SK-N-SH (cell line): Measurements from ENCODE around the gene DENND5B. TPM values are rescaled to one million over a fixed set of nuclear protein-coding genes. Genes with fewer than 3 reads are reported as not detected.

Experiments used
- CTCF ChIA-PET: fragments of 300-600, 350-600 bp; formaldehyde crosslinking; extraction: SDS; loops from one replicate; lab custom pipeline; 2021; lab: Yijun Ruan, JAX
- POLR2A ChIA-PET: fragments of 350-600 bp; sonication (Branson Sonifier 250); formaldehyde crosslinking; extraction: SDS; loops from one replicate; lab custom pipeline; 2020; ENCODE audit warnings: antibody characterized with exemption, inconsistent platforms; lab: Yijun Ruan, JAX
- DNase-seq: peaks from one replicate; pipeline ENCODE4 v3.0.0; 2012
- H2AFZ ChIP-seq: fragments of 200-600 bp; sonication (generic); 2 replicates; pipeline ENCODE4 v1.8.1; 2016; ENCODE audit warnings: antibody characterized with exemption, mild to moderate bottlenecking, low read depth
- H3F3A ChIP-seq: fragments of 200-600 bp; sonication (generic); replicated peaks from 2 replicates; pipeline ENCODE3; 2016; ENCODE audit warnings: antibody characterized with exemption, mild to moderate bottlenecking; ENCODE audit not compliant: insufficient read depth
- H3K27ac ChIP-seq, 2 experiments: fragments of 200-500 bp in 1 of 2; fragments of 200-600 bp in 1 of 2; sonication (Bioruptor generic) in 1 of 2; sonication (generic), shearing (Covaris generic) in 1 of 2; 2 replicates each; pipeline versions ENCODE4 v1.5.1 to v1.6.1; 2014 to 2016; ENCODE audit warnings: low read depth in 2 of 2, inconsistent platforms in 1 of 2, low read length in 1 of 2, mild to moderate bottlenecking in 1 of 2, mixed read lengths in 1 of 2
- H3K27me3 ChIP-seq: fragments of 200-600 bp; sonication (generic), shearing (Covaris generic); 2 replicates; pipeline ENCODE4 v1.6.1; 2016; ENCODE audit warnings: mixed run types; ENCODE audit not compliant: insufficient read depth
- H3K36me3 ChIP-seq, 2 experiments: fragments of 200-500 bp in 1 of 2; fragments of 200-600 bp in 1 of 2; sonication (Bioruptor generic) in 1 of 2; sonication (generic) in 1 of 2; replicated peaks in 1 of 2; 2 replicates each; pipeline versions ENCODE3 to v1.5.1; 2014 to 2016; ENCODE audit warnings: low read length in 1 of 2, mild to moderate bottlenecking in 1 of 2; ENCODE audit not compliant: insufficient read depth in 2 of 2, control insufficient read depth in 1 of 2
- H3K4me1 ChIP-seq, 2 experiments: fragments of 200-500 bp in 1 of 2; fragments of 200-600 bp in 1 of 2; sonication (Bioruptor generic) in 1 of 2; sonication (generic), shearing (Covaris generic) in 1 of 2; 2 replicates each; pipeline versions ENCODE4 v1.5.1 to v1.6.1; 2014 to 2016; ENCODE audit warnings: low read depth in 1 of 2, low read length in 1 of 2, mixed run types in 1 of 2; ENCODE audit not compliant: insufficient read depth in 2 of 2, control insufficient read depth in 1 of 2
- H3K4me2 ChIP-seq: fragments of 200-600 bp; sonication (generic), shearing (Covaris generic); 2 replicates; pipeline ENCODE4 v1.6.1; 2017; ENCODE audit warnings: mixed run types
- H3K4me3 ChIP-seq, 2 experiments: fragments of 200-500 bp in 1 of 2; fragments of 200-600 bp in 1 of 2; sonication (Bioruptor generic) in 1 of 2; sonication (generic), shearing (Covaris generic) in 1 of 2; 2 replicates each; pipeline versions ENCODE4 v1.5.1 to v1.8.1; 2014 to 2016; ENCODE audit warnings: low read depth in 2 of 2, inconsistent platforms in 1 of 2, low read length in 1 of 2, mild to moderate bottlenecking in 1 of 2, mixed read lengths in 1 of 2, moderate library complexity in 1 of 2
- H3K79me2 ChIP-seq: fragments of 200-600 bp; sonication (generic); 2 replicates; pipeline ENCODE4 v1.8.1; 2017; ENCODE audit warnings: mild to moderate bottlenecking; ENCODE audit not compliant: insufficient read depth
- H3K9ac ChIP-seq: fragments of 200-600 bp; sonication (generic); 2 replicates; pipeline ENCODE4 v1.6.1; 2017; ENCODE audit warnings: mixed run types
- H3K9me2 ChIP-seq: fragments of 200-600 bp; sonication (generic); 2 replicates; pipeline ENCODE4 v1.6.1; 2017; ENCODE audit warnings: mixed run types
- H3K9me3 ChIP-seq: fragments of 200-600 bp; sonication (generic); 2 replicates; pipeline ENCODE4 v1.6.1; 2017; ENCODE audit warnings: mixed run types, mild to moderate bottlenecking, moderate library complexity
- H4K20me1 ChIP-seq: fragments of 200-600 bp; sonication (generic); 2 replicates; pipeline ENCODE4 v1.6.1; 2017; ENCODE audit warnings: mild to moderate bottlenecking, mixed run types; ENCODE audit not compliant: insufficient read depth
- CTCF ChIP-seq: fragments of 200-600 bp; sonication (generic); IDR thresholded peaks from 2 replicates; pipeline ENCODE4 v1.6.1; 2017; ENCODE audit warnings: antibody characterized with exemption, mild to moderate bottlenecking, moderate library complexity
- ELF1 ChIP-seq: IDR thresholded peaks from 2 replicates; pipeline ENCODE4 v1.4.0; 2012
- EZH2phosphoT487 ChIP-seq: fragments of 200-600 bp; sonication (generic); IDR thresholded peaks from 2 replicates; pipeline ENCODE4 v1.6.1; 2017; ENCODE audit warnings: low read depth, mixed run types, mild to moderate bottlenecking, antibody characterized with exemption, moderate library complexity, borderline replicate concordance
- FOXJ3 ChIP-seq: sonication (generic); formaldehyde crosslinking; IDR thresholded peaks from 2 replicates; pipeline ENCODE4 v1.5.1; 2020; ENCODE audit warnings: mild to moderate bottlenecking, missing genetic modification reagents
- FOXM1 ChIP-seq: IDR thresholded peaks from 2 replicates; pipeline ENCODE4 v1.4.0; 2012; ENCODE audit warnings: low read depth, mild to moderate bottlenecking
- GABPA ChIP-seq: IDR thresholded peaks from 2 replicates; pipeline ENCODE4 v1.4.0; 2012; ENCODE audit warnings: low read depth, mild to moderate bottlenecking
- IRF3 ChIP-seq: fragments of 150-350 bp; IDR thresholded peaks from 2 replicates; pipeline ENCODE4 v1.6.1; 2016; ENCODE audit warnings: mild to moderate bottlenecking, low read depth, low read length
- MEF2A ChIP-seq: IDR thresholded peaks from 2 replicates; pipeline ENCODE4 v1.4.0; 2012; ENCODE audit warnings: low read depth, borderline replicate concordance
- MXI1 ChIP-seq: IDR thresholded peaks from 2 replicates; pipeline ENCODE4 v1.6.1; 2012; ENCODE audit warnings: mild to moderate bottlenecking, low read depth, low read length, improper control_type of control experiment
- NFIC ChIP-seq: IDR thresholded peaks from 2 replicates; pipeline ENCODE4 v1.4.0; 2012; ENCODE audit warnings: borderline replicate concordance
- NRF1 ChIP-seq: IDR thresholded peaks from 2 replicates; pipeline ENCODE4 v1.6.1; 2012; ENCODE audit warnings: low read depth, mild to moderate bottlenecking, low read length
- RAD21 ChIP-seq: IDR thresholded peaks from 2 replicates; pipeline ENCODE4 v1.6.1; 2012; ENCODE audit warnings: mild to moderate bottlenecking, low read length
- REST ChIP-seq: IDR thresholded peaks from 2 replicates; pipeline ENCODE4 v1.6.1; 2012; ENCODE audit warnings: mild to moderate bottlenecking, low read depth, low read length, moderate library complexity
- RFX5 ChIP-seq: IDR thresholded peaks from 2 replicates; pipeline ENCODE4 v1.6.1; 2012; ENCODE audit warnings: mild to moderate bottlenecking, improper control_type of control experiment, low read length
- SIN3A ChIP-seq: IDR thresholded peaks from 2 replicates; pipeline ENCODE4 v1.6.1; 2012; ENCODE audit warnings: low read depth, mild to moderate bottlenecking, low read length, moderate library complexity, borderline replicate concordance
- TCF12 ChIP-seq: IDR thresholded peaks from 2 replicates; pipeline ENCODE4 v1.4.0; 2012
- YY1 ChIP-seq: IDR thresholded peaks from 2 replicates; pipeline ENCODE4 v1.4.0; 2012; ENCODE audit warnings: low read depth, mild to moderate bottlenecking
- WGBS: methylation state at CpG from one replicate; pipeline ENCODE4 v1.1.6; 2017; ENCODE audit warnings: low lambda C conversion rate; 5-methylcytosine and 5-hydroxymethylcytosine counted together
- polyA plus RNA-seq, 3 experiments: library from polyadenylated mRNA; depleted of rRNA; stranded (reverse); fragments of >200 nt; gene quantifications; 2 replicates each; pipeline ENCODE4 v1.2.3, GENCODE V29; 2012

Gene DENND5B
- polyA plus RNA-seq, 1 of the 3 experiments (the other 2 are of a cell fraction) = 5.3 TPM

GRCh38 chr12:31631023-31631724 is 40.2 kb upstream of the DENND5B start:
- no peak overlapping the region for H2AFZ ChIP-seq
- H3K4me1 ChIP-seq = peaks cover 0 to 13% of the 10 kb centered on the region in 2 experiments; a peak in 1 of 4 replicates
- H3F3A ChIP-seq = no peaks in the 10 kb centered on the region
- no peaks in the 10 kb centered on the region for H3K27me3 ChIP-seq
- H3K36me3 ChIP-seq = no peaks in the 10 kb centered on the region
- H3K9ac ChIP-seq = no peak overlapping the region
- TF ChIP-seq MEF2A = no peak
- no peak for TF ChIP-seq EZH2phosphoT487
- no peak for TF ChIP-seq IRF3
- TF ChIP-seq NFIC = no peak
- TF ChIP-seq ELF1 = no peak
- TF ChIP-seq CTCF = no peak
- TF ChIP-seq, all 33 proteins: peak for 0
- H3K4me3 ChIP-seq = no peak overlapping the region
- 91% methylated on average over 6 of the region's 6 CpGs for WGBS
- DNase-seq = no peak
- POLR2A ChIA-PET = no interaction called here
- H3K9me2 ChIP-seq = no peaks in the 10 kb centered on the region
- no peak overlapping the region for H3K27ac ChIP-seq
- no peaks in the 10 kb centered on the region for H3K9me3 ChIP-seq
- no peak overlapping the region for H3K4me2 ChIP-seq
- peaks cover 26% of the 10 kb centered on the region; the same call in 1 of the 2 replicates for H3K79me2 ChIP-seq
- H4K20me1 ChIP-seq = 0 out of 2 replicates have a peak, but pooled peaks cover 3% of the 10 kb centered on the region
- CTCF ChIA-PET = interaction anchor here (0.7 to 2.2 kb wide), 3 partner anchors 228 to 301 kb away, joined by 3 to 11 read pairs (median 8); no protein-coding TSS in a partner anchor

GRCh38 chr12:31629756-31630732 is 39.1 kb upstream of the DENND5B start:
- no peaks in the 10 kb centered on the region for H3K27me3 ChIP-seq
- no peak overlapping the region for H3K4me3 ChIP-seq
- H3K27ac ChIP-seq = no peak overlapping the region
- peaks cover 17% of the 10 kb centered on the region; the same call in 1 of the 2 replicates for H3K79me2 ChIP-seq
- H3F3A ChIP-seq = no peaks in the 10 kb centered on the region
- H3K4me1 ChIP-seq = peaks cover 0 to 13% of the 10 kb centered on the region in 2 experiments; a peak in 1 of 4 replicates
- no peaks in the 10 kb centered on the region for H3K9me3 ChIP-seq
- no peaks in the 10 kb centered on the region for H3K9me2 ChIP-seq
- H3K9ac ChIP-seq = no peak overlapping the region
- H3K4me2 ChIP-seq = no peak overlapping the region
- H4K20me1 ChIP-seq = no peaks in the 10 kb centered on the region
- no peak for DNase-seq
- 81% methylated on average over 16 of the region's 16 CpGs for WGBS
- ChIA-PET POLR2A (no interaction called here), CTCF (interaction anchor here (2.1 kb wide), 1 partner anchor 227 kb away, joined by 8 read pairs; no protein-coding TSS in a partner anchor)
- H2AFZ ChIP-seq = no peak overlapping the region
- H3K36me3 ChIP-seq = no peaks in the 10 kb centered on the region
- no peak for TF ChIP-seq GABPA
- no peak for TF ChIP-seq TCF12
- TF ChIP-seq IRF3 = no peak
- no peak for TF ChIP-seq MEF2A
- no peak for TF ChIP-seq RFX5
- no peak for TF ChIP-seq REST
- no peak for TF ChIP-seq MXI1
- TF ChIP-seq FOXJ3 (CRISPR knock-in tag) = no peak
- no peak for TF ChIP-seq FOXM1
- no peak for TF ChIP-seq RAD21
- no peak for TF ChIP-seq YY1
- no peak for TF ChIP-seq SIN3A
- TF ChIP-seq NRF1 = no peak
